T-helper 1 cell (primary cell): ENCODE measurements around the gene PTPRH.

Experiments
- DNase-seq, 5 donors: peaks; one replicate each; pipeline ENCODE4 v3.0.0-alpha.2; 2012 to 2020
- total RNA-seq, 4 donors: gene quantifications; one replicate each; lab custom pipeline; 2026; lab: John Stamatoyannopoulos, UW

PTPRH gene
- total RNA-seq = 0 to 0.15 (median 0) reads per million in 4 donors

- DNase-seq = no peak
These were observed at the start of gene PTPRH for GRCh38 chr19:55208880-55209692. Gene PTPRH, minus strand, starts transcription at chr19:55209501. Its CDS starts 68 bp downstream, at chr19:55209433.

- peak in 4 of 5 donors; percentile 33 to 62 (median 35) for DNase-seq
These were observed 49.2 kb upstream of the PTPRH start for GRCh38 chr19:55258476-55258827.

- no peak for DNase-seq
These were observed 48.4 kb upstream of the PTPRH start for GRCh38 chr19:55257461-55258420.

GRCh38 chr19:55256562-55257460 lies 47.5 kb upstream of the PTPRH start:
- no peak for DNase-seq

- peak in 2 of 5 donors; percentile 32 to 62 for DNase-seq
These were observed 46.5 kb upstream of the PTPRH start for GRCh38 chr19:55255618-55256423.

GRCh38 chr19:55254625-55254977 lies 45.3 kb upstream of the PTPRH start:
- DNase-seq = no peak

GRCh38 chr19:55253842-55254624 lies 44.7 kb upstream of the PTPRH start:
- peak in 4 of 5 donors; percentile 41 to 84 (median 54) for DNase-seq

GRCh38 chr19:55252760-55253663 lies 43.7 kb upstream of the PTPRH start:
- no peak for DNase-seq

- peak in 4 of 5 donors; percentile 25 to 70 (median 32) for DNase-seq
These were observed 42.2 kb upstream of the PTPRH start for GRCh38 chr19:55251341-55252081.

GRCh38 chr19:55250262-55251036 lies 41.1 kb upstream of the PTPRH start:
- no peak for DNase-seq

- no peak for DNase-seq
These were observed 40.5 kb upstream of the PTPRH start for GRCh38 chr19:55249841-55250240.

GRCh38 chr19:55248704-55249103 lies 39.4 kb upstream of the PTPRH start:
- no peak for DNase-seq

- DNase-seq = no peak
These were observed 38.9 kb upstream of the PTPRH start for GRCh38 chr19:55248166-55248675.

- DNase-seq = no peak
These were observed 38.4 kb upstream of the PTPRH start for GRCh38 chr19:55247621-55248099.

- no peak for DNase-seq
These were observed 37.5 kb upstream of the PTPRH start for GRCh38 chr19:55246462-55247451.

GRCh38 chr19:55245236-55245904 lies 36.1 kb upstream of the PTPRH start:
- DNase-seq = no peak
